HepG2 (cell line): ENCODE measurements around the gene SEPTIN11.

Experiments used
- MAZ ChIP-seq, 2 experiments: sonication (generic) in 1 of 2; formaldehyde crosslinking in 1 of 2; IDR thresholded peaks; 2 replicates each; pipeline versions ENCODE4 v1.5.0 to v1.6.1; 2012 to 2020; ENCODE audit warnings: low read depth in 2 of 2, mild to moderate bottlenecking in 2 of 2, borderline replicate concordance in 1 of 2, improper control_type of control experiment in 1 of 2, low read length in 1 of 2, missing genetic modification reagents in 1 of 2, moderate library complexity in 1 of 2
- NFE2L2 ChIP-seq: fragments of 150-350 bp; IDR thresholded peaks from 2 replicates; pipeline ENCODE4 v1.6.1; 2014; ENCODE audit warnings: low read length
- ZNF414 ChIP-seq: sonication (generic); formaldehyde crosslinking; IDR thresholded peaks from 2 replicates; pipeline ENCODE4 v1.5.0; 2020; ENCODE audit warnings: missing genetic modification reagents

GRCh38 chr4:76958891-76959290, 9.3 kb downstream of the SEPTIN11 start:
- TF ChIP-seq ZNF414 (CRISPR knock-in tag) (no peak), NFE2L2 (no peak), MAZ (IDR thresholded peaks at IDR 0.05; ENCODE audit: borderline replicate concordance, low read depth, low read length) (no peak), MAZ (CRISPR knock-in tag; IDR thresholded peaks at IDR 0.05; ENCODE audit: low read depth) (no peak)
